Natural killer cell (primary cell): Measurements from ENCODE around the gene MYEF2. TPM values are rescaled to one million over a fixed set of nuclear protein-coding genes. Genes with fewer than 3 reads are reported as not detected.

Source experiments
- ATAC-seq, 3 donors: fragments of 150-1000 bp in 2 of 3; fragments of 200-7000 bp in 1 of 3; cut with Tn5 transposase; 1 replicate in 1 of 3; 2 replicates in 2 of 3; pipeline ENCODE4 v1.10.0; 2021; ENCODE audit warnings: mild to moderate bottlenecking in 2 of 3, moderate library complexity in 2 of 3
- DNase-seq, 2 donors: peaks; one replicate each; pipeline versions ENCODE4 v3.0.0 to v3.0.0-alpha.2; 2013 to 2021; ENCODE audit warnings: mixed read lengths in 1 of 2
- H3K27ac ChIP-seq: one replicate; pipeline ENCODE4 v1.5.1; 2013; ENCODE audit warnings: mild to moderate bottlenecking, low read length
- H3K27me3 ChIP-seq: one replicate; pipeline ENCODE4 v1.6.1; 2013; ENCODE audit warnings: low read length; ENCODE audit not compliant: control insufficient read depth, insufficient read depth
- H3K36me3 ChIP-seq: one replicate; pipeline ENCODE4 v1.6.1; 2013; ENCODE audit warnings: low read length; ENCODE audit not compliant: control insufficient read depth, insufficient read depth
- H3K4me1 ChIP-seq: one replicate; pipeline ENCODE4 v1.6.1; 2013; ENCODE audit warnings: low read length; ENCODE audit not compliant: control insufficient read depth, insufficient read depth
- H3K4me3 ChIP-seq: one replicate; pipeline ENCODE4 v1.5.1; 2013; ENCODE audit warnings: low read length
- H3K9me3 ChIP-seq: one replicate; pipeline ENCODE4 v1.6.1; 2013; ENCODE audit warnings: low read length; ENCODE audit not compliant: control insufficient read depth, insufficient read depth
- H3K27ac Mint-ChIP-seq, 2 donors: one replicate each; pipeline ENCODE4 v1.8.0; 2022; ENCODE audit warnings: mild to moderate bottlenecking in 2 of 2, mixed read lengths in 2 of 2, moderate library complexity in 1 of 2
- H3K27me3 Mint-ChIP-seq, 2 donors: one replicate each; pipeline ENCODE4 v1.8.0; 2022; ENCODE audit warnings: low read depth in 2 of 2, mixed read lengths in 2 of 2
- H3K36me3 Mint-ChIP-seq: one replicate; pipeline ENCODE4 v1.8.0; 2022; ENCODE audit warnings: mixed read lengths
- H3K4me1 Mint-ChIP-seq, 2 donors: one replicate each; pipeline ENCODE4 v1.8.0; 2022; ENCODE audit warnings: mixed read lengths in 2 of 2
- H3K4me3 Mint-ChIP-seq: one replicate; pipeline ENCODE4 v1.8.0; 2022; ENCODE audit warnings: mild to moderate bottlenecking, moderate library complexity, mixed read lengths
- H3K9me3 Mint-ChIP-seq, 2 donors: one replicate each; pipeline ENCODE4 v1.8.0; 2022; ENCODE audit warnings: mixed read lengths in 2 of 2
- WGBS: methylation state at CpG from one replicate; pipeline ENCODE4 v1.1.7; 2013; ENCODE audit warnings: missing lambda C conversion rate; ENCODE audit not compliant: insufficient coverage; 5-methylcytosine and 5-hydroxymethylcytosine counted together
- intact Hi-C: fragments of 100-400 bp; cut with micrococcal nuclease; formaldehyde crosslinking; loops from one replicate; pipeline ENCODE4 v1.14.2; 2022
- total RNA-seq, 4 donors: library from RNA; stranded (reverse); fragments of 120-200 nt in 1 of 4; gene quantifications; one replicate each; pipeline versions ENCODE4 v1.2.3 to v1.2.4, GENCODE V29; 2013 to 2022
- TF ChIP-seq, protein P1 (sequence below): fragments of 200-600 bp; IDR thresholded peaks from one replicate; pipeline ENCODE4 v1.8.0; 2022; ENCODE audit warnings: antibody characterized with exemption

MYEF2 gene
- total RNA-seq, 3 donors from 2014 or later (not counting 1 experiment from before 2014, with no cell fraction given), result 9.0 to 12.5 (median 10.7) TPM

DNA sequence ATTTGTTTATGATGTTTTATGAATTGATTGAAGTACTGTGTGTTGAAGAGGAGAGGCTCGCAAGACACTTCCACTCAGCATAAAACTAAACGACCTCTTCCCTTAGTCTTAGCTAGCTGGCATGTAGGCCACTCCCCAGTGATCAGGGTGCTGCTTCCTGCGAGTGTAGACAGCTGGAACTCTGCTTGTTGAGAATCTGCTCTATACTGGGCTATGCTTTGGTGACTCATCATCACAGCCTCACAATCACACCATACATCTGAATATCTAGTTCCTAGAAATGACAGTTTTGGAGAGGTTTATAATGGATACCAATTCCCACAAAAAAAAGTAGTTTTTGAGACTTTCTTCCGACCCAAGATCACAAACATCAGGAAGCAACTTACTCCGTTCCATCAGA lies 58.8 kb downstream of the MYEF2 start:
- DNase-seq (no peak), ATAC-seq (no peak)
- H3K27ac ChIP-seq, result no peak overlapping the region
- no peaks in the 10 kb centered on the region for H3K9me3 ChIP-seq
- H3K27me3 Mint-ChIP-seq, result peaks cover 5 to 13% of the 10 kb centered on the region in 2 donors
- no peaks in the 10 kb centered on the region for H3K4me1 Mint-ChIP-seq
- intact Hi-C loops, result no loop called here
- H3K4me3 Mint-ChIP-seq, result no peak overlapping the region
- no peak overlapping the region for H3K27ac Mint-ChIP-seq
- H3K27me3 ChIP-seq, result peaks cover 2% of the 10 kb centered on the region
- H3K36me3 ChIP-seq, result no peaks in the 10 kb centered on the region
- no peaks in the 10 kb centered on the region for H3K9me3 Mint-ChIP-seq
- TF ChIP-seq, protein P1, sequence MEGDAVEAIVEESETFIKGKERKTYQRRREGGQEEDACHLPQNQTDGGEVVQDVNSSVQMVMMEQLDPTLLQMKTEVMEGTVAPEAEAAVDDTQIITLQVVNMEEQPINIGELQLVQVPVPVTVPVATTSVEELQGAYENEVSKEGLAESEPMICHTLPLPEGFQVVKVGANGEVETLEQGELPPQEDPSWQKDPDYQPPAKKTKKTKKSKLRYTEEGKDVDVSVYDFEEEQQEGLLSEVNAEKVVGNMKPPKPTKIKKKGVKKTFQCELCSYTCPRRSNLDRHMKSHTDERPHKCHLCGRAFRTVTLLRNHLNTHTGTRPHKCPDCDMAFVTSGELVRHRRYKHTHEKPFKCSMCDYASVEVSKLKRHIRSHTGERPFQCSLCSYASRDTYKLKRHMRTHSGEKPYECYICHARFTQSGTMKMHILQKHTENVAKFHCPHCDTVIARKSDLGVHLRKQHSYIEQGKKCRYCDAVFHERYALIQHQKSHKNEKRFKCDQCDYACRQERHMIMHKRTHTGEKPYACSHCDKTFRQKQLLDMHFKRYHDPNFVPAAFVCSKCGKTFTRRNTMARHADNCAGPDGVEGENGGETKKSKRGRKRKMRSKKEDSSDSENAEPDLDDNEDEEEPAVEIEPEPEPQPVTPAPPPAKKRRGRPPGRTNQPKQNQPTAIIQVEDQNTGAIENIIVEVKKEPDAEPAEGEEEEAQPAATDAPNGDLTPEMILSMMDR, result no peak
- H3K4me1 ChIP-seq, result no peaks in the 10 kb centered on the region
- H3K36me3 Mint-ChIP-seq, result no peaks in the 10 kb centered on the region
- WGBS, result 61% methylated on average over 4 of the region's 5 CpGs
- no peak overlapping the region for H3K4me3 ChIP-seq

- Mint-ChIP-seq H3K27ac (no peak overlapping the region), H3K36me3 (no peaks in the 10 kb centered on the region), H3K27me3 (peaks cover 7 to 13% of the 10 kb centered on the region in 2 donors), H3K4me1 (no peaks in the 10 kb centered on the region), H3K9me3 (no peaks in the 10 kb centered on the region), H3K4me3 (no peak overlapping the region)
- DNase-seq (peak in 1 of 2 donors; percentile 8), ATAC-seq (no peak)
- no peak overlapping the region for H3K4me3 ChIP-seq
- H3K4me1 ChIP-seq, result no peaks in the 10 kb centered on the region
- TF ChIP-seq, protein P1, result no peak
- WGBS, result 45% methylated on average over 6 of the region's 6 CpGs
- no peaks in the 10 kb centered on the region for H3K9me3 ChIP-seq
- intact Hi-C loops, result no loop called here
- no peaks in the 10 kb centered on the region for H3K36me3 ChIP-seq
- no peak overlapping the region for H3K27ac ChIP-seq
- peaks cover 2% of the 10 kb centered on the region for H3K27me3 ChIP-seq
These were observed 65.9 kb downstream of the MYEF2 start for GRCh38 chr15:48112242-48112641.

DNA sequence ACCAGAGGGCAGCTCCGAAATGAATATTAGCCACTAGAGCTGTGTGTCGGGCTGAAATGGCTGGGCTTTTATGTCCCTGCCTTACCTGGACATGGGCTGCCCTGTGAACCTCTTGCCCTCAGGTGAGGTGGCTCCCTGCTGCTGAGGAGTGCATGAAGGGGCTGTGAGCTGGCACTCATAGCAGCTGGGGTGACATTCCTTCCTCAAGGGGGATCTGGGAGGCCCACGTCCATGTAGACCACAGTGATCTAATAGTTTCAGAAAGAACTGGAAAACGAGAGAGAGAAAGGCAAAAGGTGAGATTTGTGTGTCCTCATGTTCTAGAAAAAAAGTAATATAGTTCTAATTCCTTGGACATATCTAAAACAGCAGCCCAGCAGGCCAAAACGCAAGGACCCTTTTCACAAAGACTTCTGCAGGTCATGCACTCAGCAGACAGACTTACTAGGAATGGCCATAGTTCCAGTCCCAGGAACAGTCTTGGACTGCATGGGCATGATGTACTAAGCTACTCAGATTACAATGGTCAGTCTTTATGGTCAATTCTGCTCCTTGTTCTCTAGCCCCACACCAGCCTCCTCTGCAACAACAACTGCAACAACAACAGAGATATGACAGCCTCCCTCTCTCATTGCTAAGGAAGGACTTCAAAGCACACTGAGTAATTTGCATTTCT lies 68.1 kb downstream of the MYEF2 start:
- H3K4me3 Mint-ChIP-seq, result no peak overlapping the region
- Histone ChIP-seq H3K27me3 (peaks cover 2% of the 10 kb centered on the region), H3K4me1 (no peaks in the 10 kb centered on the region), H3K36me3 (no peaks in the 10 kb centered on the region), H3K4me3 (no peak overlapping the region), H3K27ac (no peak overlapping the region), H3K9me3 (no peaks in the 10 kb centered on the region)
- TF ChIP-seq, protein P1, result no peak
- peaks cover 0 to 9% of the 10 kb centered on the region in 2 donors for H3K27me3 Mint-ChIP-seq
- ATAC-seq (no peak), DNase-seq (no peak)
- no peak overlapping the region for H3K27ac Mint-ChIP-seq
- 86% methylated on average over 4 of the region's 5 CpGs for WGBS
- no peaks in the 10 kb centered on the region for H3K36me3 Mint-ChIP-seq
- intact Hi-C loops, result no loop called here
- no peaks in the 10 kb centered on the region for H3K4me1 Mint-ChIP-seq
- no peaks in the 10 kb centered on the region for H3K9me3 Mint-ChIP-seq

GRCh38 chr15:48109212-48109611 lies 68.9 kb downstream of the MYEF2 start:
- H3K4me1 Mint-ChIP-seq, result no peaks in the 10 kb centered on the region
- no peaks in the 10 kb centered on the region for H3K36me3 ChIP-seq
- H3K36me3 Mint-ChIP-seq, result no peaks in the 10 kb centered on the region
- no peaks in the 10 kb centered on the region for H3K9me3 ChIP-seq
- no peak for DNase-seq
- H3K27me3 ChIP-seq, result no peaks in the 10 kb centered on the region
- no peak for ATAC-seq
- no peaks in the 10 kb centered on the region for H3K4me1 ChIP-seq
- no peak overlapping the region for H3K4me3 ChIP-seq
- no peak overlapping the region for H3K4me3 Mint-ChIP-seq
- TF ChIP-seq, protein P1, result no peak
- WGBS, result 91% methylated on average over 4 of the region's 4 CpGs
- H3K9me3 Mint-ChIP-seq, result no peaks in the 10 kb centered on the region
- no peak overlapping the region for H3K27ac ChIP-seq
- H3K27ac Mint-ChIP-seq, result no peak overlapping the region
- peaks cover 0 to 7% of the 10 kb centered on the region in 2 donors for H3K27me3 Mint-ChIP-seq
- intact Hi-C loops, result no loop called here
